ENCODE results near the gene CYP4Z1. TPM values are rescaled to one million over a fixed set of nuclear protein-coding genes. Genes with fewer than 3 reads are reported as not detected.
"Not testable (repeated sequence)": the region's sequence is repeated elsewhere in the genome, so short reads cannot be mapped to it uniquely, and the experiment has no call there.

CYP4Z1 gene
- total RNA-seq, 4 donors from 2014 or later = 1.1 to 2.9 (median 1.1) TPM; not detected in 1

GRCh38 chr1:47031059-47031458, 36.0 kb upstream of the CYP4Z1 start:
- TF ChIP-seq POLR2A (IDR thresholded peaks at IDR 0.05) = no peak
- no peak for TF ChIP-seq CTCF (IDR thresholded peaks at IDR 0.05)
- DNase-seq (ENCODE audit: low spot score in 2 of 2) = peak in 1 of 2 donors; percentile 40
- no peak overlapping the region for H3K4me3 ChIP-seq (ENCODE audit: low read depth, poor library complexity, severe bottlenecking)
- intact Hi-C loops (cut with DNase I; ENCODE audit: low total_unique reads) = no loop called here
- 16 to 24% methylated on average over 3 of the region's 3 CpGs for WGBS, 2 donors

GRCh38 chr1:47031585-47031984, 35.4 kb upstream of the CYP4Z1 start:
- intact Hi-C loops (cut with DNase I; ENCODE audit: low total_unique reads) = no loop called here
- no peak for DNase-seq (ENCODE audit: low spot score in 2 of 2)
- WGBS, 2 donors = 65 to 68% methylated on average over 3 of the region's 3 CpGs
- TF ChIP-seq POLR2A (IDR thresholded peaks at IDR 0.05) (no peak), CTCF (IDR thresholded peaks at IDR 0.05) (no peak)
- H3K4me3 ChIP-seq (ENCODE audit: low read depth, poor library complexity, severe bottlenecking) = no peak overlapping the region

GRCh38 chr1:47036764-47037163, 30.3 kb upstream of the CYP4Z1 start:
- intact Hi-C loops (cut with DNase I; ENCODE audit: low total_unique reads) = no loop called here
- WGBS, 2 donors = 88 to 92% methylated on average over 1 of the region's 1 CpG
- TF ChIP-seq POLR2A (IDR thresholded peaks at IDR 0.05) (no peak), CTCF (IDR thresholded peaks at IDR 0.05) (no peak)
- no peak overlapping the region for H3K4me3 ChIP-seq (ENCODE audit: low read depth, poor library complexity, severe bottlenecking)
- DNase-seq (ENCODE audit: low spot score in 2 of 2) = no peak

- intact Hi-C loops (cut with DNase I; ENCODE audit: low total_unique reads) = no loop called here
- DNase-seq (ENCODE audit: low spot score in 2 of 2) = no peak
- WGBS, 2 donors = 30 to 59% methylated on average over 1 of the region's 1 CpG
These were observed 7.7 kb upstream of the CYP4Z1 start for GRCh38 chr1:47059376-47059775.

GRCh38 chr1:47069080-47069479, 2.0 kb downstream of the CYP4Z1 start:
- DNase-seq (ENCODE audit: low spot score in 2 of 2); H3K4me3 ChIP-seq (ENCODE audit: low read depth, poor library complexity, severe bottlenecking); intact Hi-C loops (cut with DNase I; ENCODE audit: low total_unique reads): not testable (repeated sequence)
- 85 to 89% methylated on average over 4 of the region's 4 CpGs for WGBS, 2 donors

More at GRCh38 chr1:47059376-47059775, 7.7 kb upstream of the CYP4Z1 start:
- H3K4me3 ChIP-seq (ENCODE audit: low read depth, poor library complexity, severe bottlenecking) = no peak overlapping the region
- TF ChIP-seq POLR2A (IDR thresholded peaks at IDR 0.05) = no peak
- no peak for TF ChIP-seq CTCF (IDR thresholded peaks at IDR 0.05)

- intact Hi-C loops (cut with DNase I; ENCODE audit: low total_unique reads) = not testable (repeated sequence)
These were observed 2.5 kb downstream of the CYP4Z1 start for GRCh38 chr1:47069509-47069908.

GRCh38 chr1:47089356-47089755, 22.3 kb downstream of the CYP4Z1 start:
- H3K4me3 ChIP-seq (ENCODE audit: low read depth, poor library complexity, severe bottlenecking); intact Hi-C loops (cut with DNase I; ENCODE audit: low total_unique reads): not testable (repeated sequence)
- DNase-seq (ENCODE audit: low spot score in 2 of 2) = peak in 1 of 2 donors; percentile 39
- WGBS, 2 donors = 4% methylated on average over 3 of the region's 3 CpGs

More at GRCh38 chr1:47069509-47069908, 2.5 kb downstream of the CYP4Z1 start:
- DNase-seq (ENCODE audit: low spot score in 2 of 2); H3K4me3 ChIP-seq (ENCODE audit: low read depth, poor library complexity, severe bottlenecking): not testable (repeated sequence)

GRCh38 chr1:47091476-47091875, 24.4 kb downstream of the CYP4Z1 start:
- WGBS, 2 donors = 25% methylated on average over 3 of the region's 3 CpGs; no CpG with 5 or more reads in 1 of the 2 donors
- intact Hi-C loops (cut with DNase I; ENCODE audit: low total_unique reads); DNase-seq (ENCODE audit: low spot score in 2 of 2); H3K4me3 ChIP-seq (ENCODE audit: low read depth, poor library complexity, severe bottlenecking): not testable (repeated sequence)

All from lower leg skin (tissue), 4 donors.